Heart left ventricle (tissue), 13 donors: ENCODE measurements around the gene AP3S2.

Experiments used
- POLR2A ChIP-seq, 2 donors: fragments of 450-650 bp; IDR thresholded peaks; one replicate each; pipeline ENCODE4 v1.6.1; 2017; ENCODE audit warnings: antibody characterized with exemption in 2 of 2, mild to moderate bottlenecking in 2 of 2, moderate library complexity in 2 of 2
- TF ChIP-seq, protein P1 (sequence below), 12 donors: fragments of 200-600 bp; sonication (generic) in 4 of 12; IDR thresholded peaks; one replicate each; pipeline versions ENCODE4 v1.5.0 to v1.8.0; 2018 to 2022; ENCODE audit warnings: antibody characterized with exemption in 12 of 12, mild to moderate bottlenecking in 5 of 12
- donor health status: ischemic (EF 13 %, LVEDD 7.1; RV severe dilation, severe dysfunction).
- donor health status: DM: no; HTN: yes; CAD: no.
- donor health status: DM: no; HTN: no; CAD: no.
- donor health status: ischemic (EF 25% LVEDD 6.9; RV normal size, moderate dysfunction).
- donor health status: ischemic (EF 25% LVEDD 5.7; RV mildly dilated, moderate dysfunction).
- donor health status: ischemic (EF 35%, LVEDD 5.7; RV mildly dilated, moderate dysfunction).
- donor health status: nonischemic (EF 11% LVEDD 7.7; RV severe dilation, severe dysfunction).
- donor health status: DM: yes; HTN: yes; CAD: no.
- donor health status: PGD.
- donor health status: ischemic (EF 29% LVEDD 5.4; RV normal size, mild dysfunction).
- donor health status: nonischemic (EF 23%, LVEDD 6.1; RV moderate dilation, normal function).

GRCh38 chr15:89937365-89938350 is 43.9 kb upstream of the AP3S2 start:
- TF ChIP-seq, protein P1, sequence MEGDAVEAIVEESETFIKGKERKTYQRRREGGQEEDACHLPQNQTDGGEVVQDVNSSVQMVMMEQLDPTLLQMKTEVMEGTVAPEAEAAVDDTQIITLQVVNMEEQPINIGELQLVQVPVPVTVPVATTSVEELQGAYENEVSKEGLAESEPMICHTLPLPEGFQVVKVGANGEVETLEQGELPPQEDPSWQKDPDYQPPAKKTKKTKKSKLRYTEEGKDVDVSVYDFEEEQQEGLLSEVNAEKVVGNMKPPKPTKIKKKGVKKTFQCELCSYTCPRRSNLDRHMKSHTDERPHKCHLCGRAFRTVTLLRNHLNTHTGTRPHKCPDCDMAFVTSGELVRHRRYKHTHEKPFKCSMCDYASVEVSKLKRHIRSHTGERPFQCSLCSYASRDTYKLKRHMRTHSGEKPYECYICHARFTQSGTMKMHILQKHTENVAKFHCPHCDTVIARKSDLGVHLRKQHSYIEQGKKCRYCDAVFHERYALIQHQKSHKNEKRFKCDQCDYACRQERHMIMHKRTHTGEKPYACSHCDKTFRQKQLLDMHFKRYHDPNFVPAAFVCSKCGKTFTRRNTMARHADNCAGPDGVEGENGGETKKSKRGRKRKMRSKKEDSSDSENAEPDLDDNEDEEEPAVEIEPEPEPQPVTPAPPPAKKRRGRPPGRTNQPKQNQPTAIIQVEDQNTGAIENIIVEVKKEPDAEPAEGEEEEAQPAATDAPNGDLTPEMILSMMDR (IDR thresholded peaks at IDR 0.05), result no peak
- TF ChIP-seq POLR2A (IDR thresholded peaks at IDR 0.05), result no peak
